ENCODE data around the gene COIL. TPM values are rescaled to one million over a fixed set of nuclear protein-coding genes. Genes with fewer than 3 reads are reported as not detected.

COIL gene
- polyA plus RNA-seq, 3 donors: 3.0 to 6.6 (median 5.3) TPM

DNA sequence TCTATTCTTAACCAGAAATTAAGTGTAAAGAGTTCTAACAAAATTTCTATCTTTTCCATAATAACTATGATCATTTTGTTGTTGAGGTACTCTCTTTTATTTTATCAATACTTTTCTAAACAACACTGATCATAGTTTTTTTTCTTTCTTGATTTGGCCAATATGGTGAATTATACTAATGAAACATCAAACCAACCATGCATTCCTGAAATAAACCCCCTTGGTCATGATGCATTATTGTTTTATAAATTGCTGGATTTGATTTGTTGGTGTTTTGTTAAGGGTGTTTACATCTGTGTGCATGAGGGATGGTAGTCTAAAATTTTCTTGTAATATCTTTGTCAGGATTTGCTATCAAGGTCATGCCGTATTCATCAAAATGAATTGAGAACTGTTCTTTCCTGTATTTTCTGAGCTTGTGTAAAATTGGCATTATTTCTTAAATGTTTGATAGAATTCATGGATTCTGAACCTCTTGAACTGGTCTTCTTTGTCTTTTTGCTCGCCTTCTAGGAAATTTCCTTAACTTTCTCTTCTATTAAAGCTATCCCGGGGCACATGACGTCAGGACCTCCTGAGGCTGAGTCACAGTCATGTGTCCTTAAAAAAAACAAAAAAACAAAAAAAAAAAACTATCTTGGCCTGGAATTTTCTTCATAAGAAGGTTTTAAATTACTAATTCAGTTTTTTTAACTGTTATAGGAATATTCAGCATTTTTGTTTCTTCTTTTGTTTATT is 43.1 kb downstream of the COIL start:
- Mint-ChIP-seq H3K9me3 (peaks cover 0 to 6% (median 5%) of the 10 kb centered on the region in 7 donors), H3K27me3 (ENCODE audit: low read depth in 3 of 3) (peaks cover 0 to 3% (median 0%) of the 10 kb centered on the region in 3 donors), H3K4me1 (peaks cover 50% of the 10 kb centered on the region), H3K4me3 (no peak overlapping the region), H3K36me3 (peaks cover 0 to 9% of the 10 kb centered on the region in 2 donors), H3K27ac (peak overlapping the region in 6 of 7 donors; percentile 4 to 97 (median 64))
- DNase-seq: peak in 2 of 3 donors; percentile 45 to 71
- H3K4me1 ChIP-seq (ENCODE audit: control insufficient read depth in 1 of 2, insufficient read depth in 2 of 2, low read length in 2 of 2): peaks cover 48 to 66% of the 10 kb centered on the region in 2 donors
- H3K27me3 ChIP-seq (ENCODE audit: control insufficient read depth in 2 of 2, insufficient read depth in 2 of 2, low read length in 2 of 2): no peaks in the 10 kb centered on the region
- H3K79me2 ChIP-seq (ENCODE audit: insufficient read depth, low read length): peaks cover 28% of the 10 kb centered on the region
- H2AFZ ChIP-seq (ENCODE audit: insufficient read depth, low read depth, low read length, poor library complexity, severe bottlenecking): no peak overlapping the region
- no peak overlapping the region for H3K4me2 ChIP-seq (replicated peaks; ENCODE audit: extremely low read depth, low read length, poor library complexity, severe bottlenecking)
- no peak overlapping the region for H3K9ac ChIP-seq (ENCODE audit: insufficient read depth, low read length, poor library complexity, severe bottlenecking)
- peaks cover 6% of the 10 kb centered on the region for H4K20me1 ChIP-seq (ENCODE audit: insufficient read depth, low read length)
- TF ChIP-seq, protein P1, sequence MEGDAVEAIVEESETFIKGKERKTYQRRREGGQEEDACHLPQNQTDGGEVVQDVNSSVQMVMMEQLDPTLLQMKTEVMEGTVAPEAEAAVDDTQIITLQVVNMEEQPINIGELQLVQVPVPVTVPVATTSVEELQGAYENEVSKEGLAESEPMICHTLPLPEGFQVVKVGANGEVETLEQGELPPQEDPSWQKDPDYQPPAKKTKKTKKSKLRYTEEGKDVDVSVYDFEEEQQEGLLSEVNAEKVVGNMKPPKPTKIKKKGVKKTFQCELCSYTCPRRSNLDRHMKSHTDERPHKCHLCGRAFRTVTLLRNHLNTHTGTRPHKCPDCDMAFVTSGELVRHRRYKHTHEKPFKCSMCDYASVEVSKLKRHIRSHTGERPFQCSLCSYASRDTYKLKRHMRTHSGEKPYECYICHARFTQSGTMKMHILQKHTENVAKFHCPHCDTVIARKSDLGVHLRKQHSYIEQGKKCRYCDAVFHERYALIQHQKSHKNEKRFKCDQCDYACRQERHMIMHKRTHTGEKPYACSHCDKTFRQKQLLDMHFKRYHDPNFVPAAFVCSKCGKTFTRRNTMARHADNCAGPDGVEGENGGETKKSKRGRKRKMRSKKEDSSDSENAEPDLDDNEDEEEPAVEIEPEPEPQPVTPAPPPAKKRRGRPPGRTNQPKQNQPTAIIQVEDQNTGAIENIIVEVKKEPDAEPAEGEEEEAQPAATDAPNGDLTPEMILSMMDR (IDR thresholded peaks at IDR 0.05): no peak
- no CpG with 5 or more reads among the region's 4 CpGs for WGBS (ENCODE audit: insufficient coverage)
- intact Hi-C loops (cut with micrococcal nuclease): no loop called here
- no peaks in the 10 kb centered on the region for H3K9me3 ChIP-seq (replicated peaks in 1 of 2; ENCODE audit: control insufficient read depth in 1 of 2, insufficient read depth in 1 of 2, low read length in 2 of 2)
- no peaks in the 10 kb centered on the region for H3K36me3 ChIP-seq (replicated peaks in 1 of 2; ENCODE audit: control insufficient read depth in 1 of 2, insufficient read depth in 2 of 2, low read length in 2 of 2)
- H3K27ac ChIP-seq (ENCODE audit: low read depth in 1 of 2, low read length in 2 of 2): peak overlapping the region in 1 of 2 donors; percentile 98
- H3K4me3 ChIP-seq (replicated peaks in 1 of 3; ENCODE audit: low read depth in 2 of 3, low read length in 3 of 3): no peak overlapping the region

DNA sequence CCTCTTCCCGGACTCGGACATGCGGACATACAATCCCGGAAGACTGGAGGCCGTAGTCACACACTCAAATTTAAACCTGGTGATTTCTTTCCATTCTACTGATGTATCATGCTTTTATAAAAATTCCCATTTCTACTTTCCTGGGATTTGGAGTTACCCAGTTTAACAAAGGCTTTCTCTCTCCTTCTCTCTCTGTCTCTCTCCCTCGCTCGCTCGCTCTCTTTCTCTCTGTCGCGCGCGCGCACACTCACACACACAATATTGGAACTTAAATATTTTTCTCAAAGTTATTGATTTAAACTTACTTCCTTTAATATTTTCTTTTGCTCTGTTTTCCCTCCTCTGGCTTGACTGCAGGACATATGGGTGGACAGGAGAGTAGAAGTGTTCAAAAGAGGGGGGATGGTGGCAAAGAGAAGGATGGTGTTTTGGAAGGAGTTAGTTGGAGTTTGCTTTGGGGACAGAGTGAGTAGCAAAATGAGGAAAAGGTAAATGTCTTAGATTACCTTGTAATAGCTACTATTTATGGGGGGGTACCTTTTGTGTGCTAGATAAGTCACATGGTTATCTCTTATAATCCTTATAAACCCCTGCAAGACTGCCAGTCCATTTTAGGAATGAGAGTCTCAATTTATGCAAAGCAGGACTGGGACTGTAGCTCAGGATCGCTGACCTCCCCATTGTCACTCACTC is 46.1 kb downstream of the COIL start:
- H3K9me3 Mint-ChIP-seq: peaks cover 0 to 6% (median 5%) of the 10 kb centered on the region in 7 donors
- Histone ChIP-seq H3K9ac (ENCODE audit: insufficient read depth, low read length, poor library complexity, severe bottlenecking) (peak overlapping the region; percentile 95), H3K27me3 (ENCODE audit: control insufficient read depth in 2 of 2, insufficient read depth in 2 of 2, low read length in 2 of 2) (no peaks in the 10 kb centered on the region), H2AFZ (ENCODE audit: insufficient read depth, low read depth, low read length, poor library complexity, severe bottlenecking) (no peak overlapping the region), H3K4me2 (replicated peaks; ENCODE audit: extremely low read depth, low read length, poor library complexity, severe bottlenecking) (peak overlapping the region; percentile 93), H3K4me1 (ENCODE audit: control insufficient read depth in 1 of 2, insufficient read depth in 2 of 2, low read length in 2 of 2) (peaks cover 71 to 88% of the 10 kb centered on the region in 2 donors), H3K36me3 (replicated peaks in 1 of 2; ENCODE audit: control insufficient read depth in 1 of 2, insufficient read depth in 2 of 2, low read length in 2 of 2) (peaks cover 0 to 7% of the 10 kb centered on the region in 2 donors), H4K20me1 (ENCODE audit: insufficient read depth, low read length) (peaks cover 36% of the 10 kb centered on the region), H3K9me3 (replicated peaks in 1 of 2; ENCODE audit: control insufficient read depth in 1 of 2, insufficient read depth in 1 of 2, low read length in 2 of 2) (no peaks in the 10 kb centered on the region), H3K27ac (ENCODE audit: low read depth in 1 of 2, low read length in 2 of 2) (peak overlapping the region; percentile 98 to 99), H3K4me3 (replicated peaks in 1 of 3; ENCODE audit: low read depth in 2 of 3, low read length in 3 of 3) (peak overlapping the region; percentile 64 to 98 (median 87)), H3K79me2 (ENCODE audit: insufficient read depth, low read length) (peaks cover 58% of the 10 kb centered on the region)
- H3K4me3 Mint-ChIP-seq: peak overlapping the region; percentile 90 to 95
- DNase-seq: no peak
- H3K27ac Mint-ChIP-seq: peak overlapping the region; percentile 88 to 98 (median 96)
- peaks cover 73% of the 10 kb centered on the region for H3K4me1 Mint-ChIP-seq
- H3K27me3 Mint-ChIP-seq (ENCODE audit: low read depth in 3 of 3): no peaks in the 10 kb centered on the region
- peaks cover 17 to 30% of the 10 kb centered on the region in 2 donors for H3K36me3 Mint-ChIP-seq
- intact Hi-C loops (cut with micrococcal nuclease): loop anchor here in 1 of 2 donors (5.0 kb wide), 1 partner anchor 82 kb away; the partner anchor contains the start of genes C17orf67 and DGKE
- TF ChIP-seq, protein P1 (IDR thresholded peaks at IDR 0.05): no peak
- WGBS (ENCODE audit: insufficient coverage): 11% methylated on average over 8 of the region's 14 CpGs
